ENCODE results near the gene CAMSAP1. TPM values are rescaled to one million over a fixed set of nuclear protein-coding genes. Genes with fewer than 3 reads are reported as not detected.

Gene CAMSAP1
- total and polyA plus RNA-seq, 2 of the 4 experiments (the other 2 are of a cell fraction): 8.2 to 19.5 TPM

DNA sequence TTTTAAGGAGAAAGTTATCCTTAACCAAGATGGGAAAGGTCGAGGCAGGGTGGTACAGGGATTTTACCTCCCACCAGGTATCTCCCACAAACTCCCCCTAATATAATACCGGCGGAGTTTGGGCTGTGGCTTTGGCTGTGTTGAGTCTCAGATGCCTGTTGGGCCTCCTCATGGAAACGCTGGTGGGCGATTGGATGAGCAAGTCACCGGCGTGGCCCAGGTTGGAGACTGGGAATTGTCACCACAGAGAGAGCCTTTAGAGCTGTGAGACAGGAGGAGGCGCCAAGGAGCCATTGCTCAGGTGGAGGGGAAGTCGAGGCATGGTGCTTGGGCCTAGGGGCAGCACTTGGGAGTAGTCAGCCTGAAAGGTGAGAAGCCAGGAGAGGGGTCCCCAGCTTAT is 3.4 kb upstream of the CAMSAP1 start:
- in situ Hi-C loops (cut with MboI; ENCODE audit: low sequenced_read_pairs): no loop called here

More for the DNA sequence above, 3.4 kb upstream of the CAMSAP1 start:
- Histone ChIP-seq H4K91ac (ENCODE audit: insufficient read depth, low read depth, low read length) (no peak overlapping the region), H2AK9ac (replicated peaks; ENCODE audit: low read depth, low read length, poor library complexity) (no peak overlapping the region), H3K18ac (ENCODE audit: low read depth, low read length) (no peak overlapping the region), H4K20me1 (ENCODE audit: insufficient read depth, low read length) (peaks cover 11% of the 10 kb centered on the region), H4K5ac (ENCODE audit: low read depth, low read length) (no peak overlapping the region), H3K79me1 (ENCODE audit: low read depth in 1 of 2, low read length in 2 of 2) (peaks cover 23 to 48% of the 10 kb centered on the region in 2 experiments), H2AK5ac (ENCODE audit: low read depth, low read length) (no peak overlapping the region), H3K23ac (ENCODE audit: low read depth, low read length) (no peak overlapping the region), H3K9me1 (ENCODE audit: insufficient read depth, low read length) (peaks cover 5% of the 10 kb centered on the region; the same call in 1 of the 2 replicates), H3K9ac (ENCODE audit: low read depth, low read length) (no peak overlapping the region), H3K27ac (ENCODE audit: insufficient read depth, low read length) (no peak overlapping the region), H2BK15ac (ENCODE audit: low read depth, low read length) (no peak overlapping the region), H2AFZ (replicated peaks; ENCODE audit: low read length, poor library complexity) (no peak overlapping the region), H3K27me3 (ENCODE audit: control insufficient read depth, insufficient read depth, low read length) (no peaks in the 10 kb centered on the region), H3K4ac (ENCODE audit: low read depth, low read length) (no peak overlapping the region), H3K56ac (ENCODE audit: extremely low read depth, insufficient read depth, low read length) (no peak overlapping the region), H3K14ac (replicated peaks; ENCODE audit: low read depth, low read length) (no peak overlapping the region), H3K36me3 (ENCODE audit: control insufficient read depth, insufficient read depth, low read length) (peaks cover 35% of the 10 kb centered on the region), H2BK120ac (ENCODE audit: low read depth, low read length) (no peak overlapping the region), H3K9me3 (ENCODE audit: control insufficient read depth, insufficient read depth, low read length) (peaks cover 23% of the 10 kb centered on the region), H2BK5ac (ENCODE audit: low read depth, low read length, poor library complexity, severe bottlenecking) (no peak overlapping the region), H4K8ac (ENCODE audit: low read depth in 2 of 2, low read length in 2 of 2) (no peak overlapping the region), H3K4me2 (ENCODE audit: low read depth, low read length) (no peak overlapping the region), H2BK20ac (ENCODE audit: low read depth, low read length) (no peak overlapping the region), H3K4me3 (ENCODE audit: insufficient read depth, low read depth, low read length) (no peak overlapping the region), H3K4me1 (ENCODE audit: control insufficient read depth, insufficient read depth, low read length) (peaks cover 6% of the 10 kb centered on the region)
- ChIA-PET CTCF (no interaction called here), POLR2A (ENCODE audit: unreplicated experiment) (no interaction called here)
- TF ChIP-seq MAFK (IDR thresholded peaks at IDR 0.05; ENCODE audit: low read depth, low read length) (no peak), RFX5 (IDR thresholded peaks at IDR 0.05; ENCODE audit: low read depth, low read length) (no peak), MAZ (IDR thresholded peaks at IDR 0.05; ENCODE audit: borderline replicate concordance, low read depth, low read length) (no peak), POLR2A (IDR thresholded peaks at IDR 0.05; ENCODE audit: low read depth, low read length) (no peak), RAD21 (IDR thresholded peaks at IDR 0.05; ENCODE audit: low read length) (no peak), CEBPB (IDR thresholded peaks at IDR 0.05; ENCODE audit: low read depth, low read length) (no peak), CHD1 (IDR thresholded peaks at IDR 0.05; ENCODE audit: low read depth, low read length) (no peak), SMC3 (IDR thresholded peaks at IDR 0.05; ENCODE audit: low read depth, low read length) (no peak), BHLHE40 (IDR thresholded peaks at IDR 0.05; ENCODE audit: low read depth, low read length) (no peak), FOS (IDR thresholded peaks at IDR 0.05; ENCODE audit: low read depth, low read length) (no peak)
- TF ChIP-seq, protein P1, sequence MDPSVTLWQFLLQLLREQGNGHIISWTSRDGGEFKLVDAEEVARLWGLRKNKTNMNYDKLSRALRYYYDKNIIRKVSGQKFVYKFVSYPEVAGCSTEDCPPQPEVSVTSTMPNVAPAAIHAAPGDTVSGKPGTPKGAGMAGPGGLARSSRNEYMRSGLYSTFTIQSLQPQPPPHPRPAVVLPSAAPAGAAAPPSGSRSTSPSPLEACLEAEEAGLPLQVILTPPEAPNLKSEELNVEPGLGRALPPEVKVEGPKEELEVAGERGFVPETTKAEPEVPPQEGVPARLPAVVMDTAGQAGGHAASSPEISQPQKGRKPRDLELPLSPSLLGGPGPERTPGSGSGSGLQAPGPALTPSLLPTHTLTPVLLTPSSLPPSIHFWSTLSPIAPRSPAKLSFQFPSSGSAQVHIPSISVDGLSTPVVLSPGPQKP (IDR thresholded peaks at IDR 0.05; ENCODE audit: borderline replicate concordance, low read depth, low read length): no peak
- TF ChIP-seq, protein P2, sequence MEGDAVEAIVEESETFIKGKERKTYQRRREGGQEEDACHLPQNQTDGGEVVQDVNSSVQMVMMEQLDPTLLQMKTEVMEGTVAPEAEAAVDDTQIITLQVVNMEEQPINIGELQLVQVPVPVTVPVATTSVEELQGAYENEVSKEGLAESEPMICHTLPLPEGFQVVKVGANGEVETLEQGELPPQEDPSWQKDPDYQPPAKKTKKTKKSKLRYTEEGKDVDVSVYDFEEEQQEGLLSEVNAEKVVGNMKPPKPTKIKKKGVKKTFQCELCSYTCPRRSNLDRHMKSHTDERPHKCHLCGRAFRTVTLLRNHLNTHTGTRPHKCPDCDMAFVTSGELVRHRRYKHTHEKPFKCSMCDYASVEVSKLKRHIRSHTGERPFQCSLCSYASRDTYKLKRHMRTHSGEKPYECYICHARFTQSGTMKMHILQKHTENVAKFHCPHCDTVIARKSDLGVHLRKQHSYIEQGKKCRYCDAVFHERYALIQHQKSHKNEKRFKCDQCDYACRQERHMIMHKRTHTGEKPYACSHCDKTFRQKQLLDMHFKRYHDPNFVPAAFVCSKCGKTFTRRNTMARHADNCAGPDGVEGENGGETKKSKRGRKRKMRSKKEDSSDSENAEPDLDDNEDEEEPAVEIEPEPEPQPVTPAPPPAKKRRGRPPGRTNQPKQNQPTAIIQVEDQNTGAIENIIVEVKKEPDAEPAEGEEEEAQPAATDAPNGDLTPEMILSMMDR (conservative IDR thresholded peaks at IDR 0.05; ENCODE audit: low read depth, low read length): no peak
- no TSS peak for BruUV-seq (replicated peaks)
- intact Hi-C loops (cut with micrococcal nuclease): no loop called here
- dilution Hi-C loops (cut with HindIII; ENCODE audit: low sequenced_read_pairs, unreplicated experiment): no loop called here
- ATAC-seq (ENCODE audit: low read depth) (no peak), DNase-seq (no peak)
- 100% methylated on average over 4 of the region's 9 CpGs; no CpG with 5 or more reads in 1 of the 2 experiments for whole genome bisulfite sequencing, 2 experiments (ENCODE audit: extremely low coverage in 2 of 2, insufficient read length in 1 of 2)

Data from IMR-90 (cell line).